GM18951 (cell line): Measurements from ENCODE around the gene NRCAM.

ENCODE experiments used
- POLR2A ChIP-seq: IDR thresholded peaks from 4 replicates; pipeline ENCODE4 v1.6.1; 2011; ENCODE audit warnings: mild to moderate bottlenecking; ENCODE audit not compliant: insufficient read length, insufficient read depth; ENCODE audit errors: extremely low read depth
- in situ Hi-C: fragments of 300-500 bp; cut with MboI; formaldehyde crosslinking; loops from one replicate; pipeline ENCODE4 v1.12.0; 2022; ENCODE audit warnings: low sequenced_read_pairs, mixed read lengths, inconsistent platforms; ENCODE audit not compliant: unreplicated experiment

The NRCAM gene

GRCh38 chr7:108307595-108307994 lies 148.6 kb downstream of the NRCAM start:
- no peak for TF ChIP-seq POLR2A
- in situ Hi-C loops = no loop called here

- in situ Hi-C loops = no loop called here
- no peak for TF ChIP-seq POLR2A
Observed at GRCh38 chr7:108307194-108307593, 149.0 kb downstream of the NRCAM start.

GRCh38 chr7:108303332-108303731 lies 152.9 kb downstream of the NRCAM start:
- in situ Hi-C loops = no loop called here

GRCh38 chr7:108301387-108301786 lies 154.8 kb downstream of the NRCAM start:
- in situ Hi-C loops = no loop called here
- TF ChIP-seq POLR2A = no peak

More at GRCh38 chr7:108303332-108303731, 152.9 kb downstream of the NRCAM start:
- TF ChIP-seq POLR2A = no peak

- in situ Hi-C loops = no loop called here
- TF ChIP-seq POLR2A = no peak
Observed at GRCh38 chr7:108299251-108299973, 156.8 kb downstream of the NRCAM start.

GRCh38 chr7:108296911-108297310 lies 159.3 kb downstream of the NRCAM start:
- TF ChIP-seq POLR2A = no peak
- in situ Hi-C loops = no loop called here

- in situ Hi-C loops = no loop called here
Observed at GRCh38 chr7:108294595-108294994, 161.6 kb downstream of the NRCAM start.

GRCh38 chr7:108293149-108293612 lies 163.1 kb downstream of the NRCAM start:
- no peak for TF ChIP-seq POLR2A

More at GRCh38 chr7:108294595-108294994, 161.6 kb downstream of the NRCAM start:
- no peak for TF ChIP-seq POLR2A

GRCh38 chr7:108292541-108292940 lies 163.7 kb downstream of the NRCAM start:
- TF ChIP-seq POLR2A = no peak
- in situ Hi-C loops = no loop called here

More at GRCh38 chr7:108293149-108293612, 163.1 kb downstream of the NRCAM start:
- in situ Hi-C loops = no loop called here

GRCh38 chr7:108291791-108292440 lies 164.3 kb downstream of the NRCAM start:
- TF ChIP-seq POLR2A = no peak
- in situ Hi-C loops = no loop called here

- in situ Hi-C loops = no loop called here
- TF ChIP-seq POLR2A = no peak
Observed at GRCh38 chr7:108291152-108291508, 165.1 kb downstream of the NRCAM start.

GRCh38 chr7:108290459-108291151 lies 165.6 kb downstream of the NRCAM start:
- in situ Hi-C loops = no loop called here
- no peak for TF ChIP-seq POLR2A

- in situ Hi-C loops = no loop called here
- TF ChIP-seq POLR2A = no peak
Observed at GRCh38 chr7:108289852-108290251, 166.4 kb downstream of the NRCAM start.
